GM12864 (cell line): ENCODE data around the gene SRD5A3.

Experiments used
- DNase-seq: peaks from one replicate; pipeline ENCODE4 v3.0.0-alpha.2; 2011; ENCODE audit warnings: low read depth
- H3K4me3 ChIP-seq: 2 replicates; pipeline ENCODE4 v1.5.1; 2011; ENCODE audit warnings: mild to moderate bottlenecking, low read depth, low read length, control low read depth
- CTCF ChIP-seq: IDR thresholded peaks from 2 replicates; pipeline ENCODE4 v1.5.1; 2011; ENCODE audit warnings: low read depth, mild to moderate bottlenecking, moderate library complexity, low read length, control low read depth, inconsistent platforms; ENCODE audit errors: missing control alignments

SRD5A3 gene

GRCh38 chr4:55411621-55412020, 65.6 kb downstream of the SRD5A3 start:
- no peak for DNase-seq
- H3K4me3 ChIP-seq, result no peak overlapping the region
- no peak for TF ChIP-seq CTCF

GRCh38 chr4:55416176-55416575, 70.1 kb downstream of the SRD5A3 start:
- no peak overlapping the region for H3K4me3 ChIP-seq
- no peak for DNase-seq
- TF ChIP-seq CTCF, result no peak
